ENCODE data around the gene SGTA. TPM values are rescaled to one million over a fixed set of nuclear protein-coding genes. Genes with fewer than 3 reads are reported as not detected.

SGTA gene
- total RNA-seq, 4 donors from 2014 or later: 43.4 to 86.8 (median 73.4) TPM

DNA sequence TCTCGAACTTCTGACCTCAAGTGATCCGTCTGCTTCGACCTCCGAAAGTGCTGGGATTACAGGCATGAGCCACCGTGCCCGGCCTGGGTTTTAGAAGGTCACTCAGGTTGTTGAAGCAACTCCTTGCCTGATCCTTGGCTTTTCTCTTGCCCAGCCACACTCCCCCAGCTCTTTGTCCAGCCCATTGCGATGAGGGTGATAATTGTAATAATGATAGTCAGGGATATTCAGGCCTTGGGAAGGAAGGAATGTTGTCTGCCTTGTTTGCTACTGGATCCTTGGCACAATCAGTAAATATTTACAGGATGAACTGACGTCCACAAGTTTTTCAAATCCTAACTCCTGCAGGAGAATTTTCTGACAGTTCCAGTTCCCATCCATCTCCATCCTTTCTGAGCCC, 4.0 kb upstream of the SGTA start:
- no peak for TF ChIP-seq POLR2A (IDR thresholded peaks at IDR 0.05)
- TF ChIP-seq, protein P1, sequence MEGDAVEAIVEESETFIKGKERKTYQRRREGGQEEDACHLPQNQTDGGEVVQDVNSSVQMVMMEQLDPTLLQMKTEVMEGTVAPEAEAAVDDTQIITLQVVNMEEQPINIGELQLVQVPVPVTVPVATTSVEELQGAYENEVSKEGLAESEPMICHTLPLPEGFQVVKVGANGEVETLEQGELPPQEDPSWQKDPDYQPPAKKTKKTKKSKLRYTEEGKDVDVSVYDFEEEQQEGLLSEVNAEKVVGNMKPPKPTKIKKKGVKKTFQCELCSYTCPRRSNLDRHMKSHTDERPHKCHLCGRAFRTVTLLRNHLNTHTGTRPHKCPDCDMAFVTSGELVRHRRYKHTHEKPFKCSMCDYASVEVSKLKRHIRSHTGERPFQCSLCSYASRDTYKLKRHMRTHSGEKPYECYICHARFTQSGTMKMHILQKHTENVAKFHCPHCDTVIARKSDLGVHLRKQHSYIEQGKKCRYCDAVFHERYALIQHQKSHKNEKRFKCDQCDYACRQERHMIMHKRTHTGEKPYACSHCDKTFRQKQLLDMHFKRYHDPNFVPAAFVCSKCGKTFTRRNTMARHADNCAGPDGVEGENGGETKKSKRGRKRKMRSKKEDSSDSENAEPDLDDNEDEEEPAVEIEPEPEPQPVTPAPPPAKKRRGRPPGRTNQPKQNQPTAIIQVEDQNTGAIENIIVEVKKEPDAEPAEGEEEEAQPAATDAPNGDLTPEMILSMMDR (IDR thresholded peaks at IDR 0.05): no peak
- Histone ChIP-seq H3K27me3 (no peaks in the 10 kb centered on the region), H3K27ac (no peak overlapping the region), H3K4me3 (replicated peaks in 1 of 3) (no peak overlapping the region), H3K9me3 (no peaks in the 10 kb centered on the region), H3K36me3 (no peaks in the 10 kb centered on the region), H3K4me1 (peaks cover 36 to 39% of the 10 kb centered on the region in 2 donors)
- intact Hi-C loops (cut with DNase I): no loop called here
- WGBS, 2 donors: 97% methylated on average over 8 of the region's 8 CpGs
- no peak for DNase-seq

- Histone ChIP-seq H3K36me3 (no peaks in the 10 kb centered on the region), H3K4me1 (peaks cover 44 to 46% of the 10 kb centered on the region in 2 donors), H3K27me3 (no peaks in the 10 kb centered on the region), H3K27ac (peak within 1 kb of the TSS; percentile 12 to 61 (median 53)), H3K9me3 (no peaks in the 10 kb centered on the region), H3K4me3 (replicated peaks in 1 of 3) (peak within 1 kb of the TSS; percentile 58 to 74 (median 68))
- intact Hi-C loops (cut with DNase I): no loop called here
- DNase-seq: peak; percentile 100
- 1% methylated on average over 16 to 33 of the region's 78 CpGs for WGBS, 2 donors
- TF ChIP-seq POLR2A (IDR thresholded peaks at IDR 0.05): peak in 1 of 2 donors; percentile 67
- TF ChIP-seq, protein P1 (IDR thresholded peaks at IDR 0.05): peak in 1 of 6 experiments; percentile 7
Measured at GRCh38 chr19:2785244-2785997, 2.3 kb upstream of the SGTA start, which contains the start of gene THOP1. Gene THOP1, plus strand, starts transcription at chr19:2785503. Its CDS starts 160 bp downstream, at chr19:2785663.

DNA sequence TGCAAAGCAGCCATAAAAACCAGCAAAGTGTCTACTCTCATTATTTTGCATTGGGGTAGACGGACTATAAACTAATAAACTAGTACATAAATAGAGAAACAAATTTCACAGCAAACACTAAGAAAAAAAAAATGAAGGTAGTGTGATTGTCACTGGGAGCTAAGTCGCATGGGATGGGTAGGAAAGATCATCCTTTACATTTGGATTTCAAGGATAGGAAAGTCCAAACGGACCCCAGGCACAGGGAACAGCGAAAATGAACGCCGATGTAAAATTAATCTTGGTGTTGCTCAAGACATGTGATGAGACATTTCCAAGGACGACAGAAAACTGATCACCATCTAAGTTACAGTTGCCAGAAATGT, 690 bp upstream of the SGTA start:
- WGBS, 2 donors: 83 to 84% methylated on average over 7 of the region's 7 CpGs
- H3K4me1 ChIP-seq: peaks cover 48 to 50% of the 10 kb centered on the region in 2 donors
- H3K27ac ChIP-seq: peak overlapping the region in 1 of 3 donors; percentile 59

GRCh38 chr19:2782329-2782935, 641 bp downstream of the SGTA start:
- Histone ChIP-seq H3K36me3 (no peaks in the 10 kb centered on the region), H3K4me3 (replicated peaks in 1 of 3) (peak overlapping the region; percentile 90 to 92 (median 90)), H3K27me3 (no peaks in the 10 kb centered on the region), H3K9me3 (no peaks in the 10 kb centered on the region), H3K27ac (peak overlapping the region; percentile 63 to 93 (median 83)), H3K4me1 (peaks cover 48 to 50% of the 10 kb centered on the region in 2 donors)
- TF ChIP-seq, protein P1 (IDR thresholded peaks at IDR 0.05): no peak
- no peak for TF ChIP-seq POLR2A (IDR thresholded peaks at IDR 0.05)
- no peak for DNase-seq
- intact Hi-C loops (cut with DNase I): no loop called here
- 1 to 4% methylated on average over 16 to 23 of the region's 24 CpGs for WGBS, 2 donors

More for the DNA sequence above, 690 bp upstream of the SGTA start:
- no peaks in the 10 kb centered on the region for H3K9me3 ChIP-seq
- H3K36me3 ChIP-seq: no peaks in the 10 kb centered on the region
- no peaks in the 10 kb centered on the region for H3K27me3 ChIP-seq
- TF ChIP-seq, protein P1 (IDR thresholded peaks at IDR 0.05): no peak
- no peak for TF ChIP-seq POLR2A (IDR thresholded peaks at IDR 0.05)
- no peak for DNase-seq
- intact Hi-C loops (cut with DNase I): no loop called here
- no peak overlapping the region for H3K4me3 ChIP-seq (replicated peaks in 1 of 3)

DNA sequence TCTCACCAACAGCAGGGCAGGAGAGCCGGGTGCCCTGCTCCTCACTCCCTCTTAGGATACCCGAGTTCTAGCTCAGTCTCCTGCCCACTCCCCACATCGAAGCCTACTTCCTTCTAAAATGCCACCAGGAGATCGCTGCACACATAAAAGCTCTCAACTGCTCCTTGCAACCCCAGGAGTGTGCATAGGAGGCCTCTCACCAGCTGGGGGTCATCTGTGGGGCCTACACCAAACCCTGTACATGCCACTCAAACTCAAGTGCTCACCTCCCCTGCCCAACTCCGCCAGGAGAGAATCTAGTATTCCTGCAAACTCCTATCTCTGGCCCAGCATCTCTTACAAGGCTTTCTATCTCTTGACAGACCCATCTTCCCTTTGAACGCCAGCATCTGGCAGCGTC, 2.8 kb downstream of the SGTA start:
- no peaks in the 10 kb centered on the region for H3K27me3 ChIP-seq
- H3K9me3 ChIP-seq: no peaks in the 10 kb centered on the region
- TF ChIP-seq, protein P1 (IDR thresholded peaks at IDR 0.05): no peak
- TF ChIP-seq POLR2A (IDR thresholded peaks at IDR 0.05): no peak
- 51 to 67% methylated on average over 7 of the region's 7 CpGs for WGBS, 2 donors
- intact Hi-C loops (cut with DNase I): no loop called here
- no peak overlapping the region for H3K27ac ChIP-seq
- peaks cover 40 to 42% of the 10 kb centered on the region in 2 donors for H3K4me1 ChIP-seq
- no peak overlapping the region for H3K4me3 ChIP-seq (replicated peaks in 1 of 3)
- no peaks in the 10 kb centered on the region for H3K36me3 ChIP-seq
- DNase-seq: no peak

Data from thyroid gland (tissue), 4 donors.